ENCODE data around the gene MVD.
"Not testable (repeated sequence)": the region's sequence is repeated elsewhere in the genome, so short reads cannot be mapped to it uniquely, and the experiment has no call there.

Gene MVD

DNA sequence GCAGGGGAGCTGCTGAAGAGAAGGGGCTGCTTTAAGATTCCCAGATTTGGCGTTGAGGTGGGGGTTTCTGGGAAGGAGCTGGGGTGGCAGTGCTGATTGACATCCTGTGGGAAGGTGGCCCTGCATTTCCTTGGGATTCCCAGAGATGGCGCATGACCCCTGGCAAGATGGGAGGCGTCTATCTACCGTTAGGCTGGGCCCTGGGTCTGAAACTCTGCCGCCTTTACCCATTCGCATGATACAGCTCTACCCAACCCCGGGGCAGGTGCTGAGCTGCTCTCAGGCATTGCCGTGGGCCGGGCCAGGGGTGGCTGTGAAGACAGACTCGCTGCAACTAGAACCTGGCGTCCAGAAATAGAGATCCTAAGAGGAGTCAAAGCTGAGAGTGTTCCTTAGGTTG is 9.9 kb upstream of the MVD start:
- H3K9me3 ChIP-seq, result no peaks in the 10 kb centered on the region; the same call in 1 of the 2 replicates
- peaks cover 6% of the 10 kb centered on the region for H3K27me3 ChIP-seq
- no peak overlapping the region for H3K4me3 ChIP-seq (ENCODE audit: low read depth, low read length)
- TF ChIP-seq, protein P1, sequence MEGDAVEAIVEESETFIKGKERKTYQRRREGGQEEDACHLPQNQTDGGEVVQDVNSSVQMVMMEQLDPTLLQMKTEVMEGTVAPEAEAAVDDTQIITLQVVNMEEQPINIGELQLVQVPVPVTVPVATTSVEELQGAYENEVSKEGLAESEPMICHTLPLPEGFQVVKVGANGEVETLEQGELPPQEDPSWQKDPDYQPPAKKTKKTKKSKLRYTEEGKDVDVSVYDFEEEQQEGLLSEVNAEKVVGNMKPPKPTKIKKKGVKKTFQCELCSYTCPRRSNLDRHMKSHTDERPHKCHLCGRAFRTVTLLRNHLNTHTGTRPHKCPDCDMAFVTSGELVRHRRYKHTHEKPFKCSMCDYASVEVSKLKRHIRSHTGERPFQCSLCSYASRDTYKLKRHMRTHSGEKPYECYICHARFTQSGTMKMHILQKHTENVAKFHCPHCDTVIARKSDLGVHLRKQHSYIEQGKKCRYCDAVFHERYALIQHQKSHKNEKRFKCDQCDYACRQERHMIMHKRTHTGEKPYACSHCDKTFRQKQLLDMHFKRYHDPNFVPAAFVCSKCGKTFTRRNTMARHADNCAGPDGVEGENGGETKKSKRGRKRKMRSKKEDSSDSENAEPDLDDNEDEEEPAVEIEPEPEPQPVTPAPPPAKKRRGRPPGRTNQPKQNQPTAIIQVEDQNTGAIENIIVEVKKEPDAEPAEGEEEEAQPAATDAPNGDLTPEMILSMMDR (IDR thresholded peaks at IDR 0.05; ENCODE audit: low read depth, low read length), result peak; percentile 59
- peak; percentile 54 for DNase-seq
- H3K36me3 ChIP-seq, result no peaks in the 10 kb centered on the region
- H3K4me1 ChIP-seq, result no peaks in the 10 kb centered on the region; the same call in 1 of the 2 replicates

DNA sequence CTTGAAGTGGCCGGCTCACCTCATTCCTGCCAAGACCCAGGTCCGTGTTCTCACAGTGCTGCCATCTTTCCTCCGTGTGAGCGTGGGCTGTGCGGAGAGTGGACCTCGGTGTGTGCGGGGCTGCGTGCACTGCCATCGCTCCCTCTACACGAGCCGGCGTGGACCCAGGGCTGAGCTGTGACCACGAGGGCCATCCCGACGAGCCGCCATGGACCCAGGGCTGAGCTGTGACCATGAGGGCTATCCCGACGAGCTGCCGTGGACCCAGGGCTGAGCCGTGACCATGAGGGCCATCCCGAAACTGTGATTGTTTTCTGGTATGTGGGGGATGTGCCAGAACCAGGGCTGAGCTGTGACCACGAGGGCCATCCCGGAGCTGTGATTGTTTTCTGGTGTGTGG is 8.9 kb upstream of the MVD start:
- TF ChIP-seq, protein P1 (IDR thresholded peaks at IDR 0.05; ENCODE audit: low read depth, low read length), result no peak
- Histone ChIP-seq H3K4me3 (ENCODE audit: low read depth, low read length) (no peak overlapping the region), H3K36me3 (no peaks in the 10 kb centered on the region), H3K4me1 (no peaks in the 10 kb centered on the region), H3K27me3 (no peaks in the 10 kb centered on the region), H3K9me3 (no peaks in the 10 kb centered on the region)
- DNase-seq, result no peak

DNA sequence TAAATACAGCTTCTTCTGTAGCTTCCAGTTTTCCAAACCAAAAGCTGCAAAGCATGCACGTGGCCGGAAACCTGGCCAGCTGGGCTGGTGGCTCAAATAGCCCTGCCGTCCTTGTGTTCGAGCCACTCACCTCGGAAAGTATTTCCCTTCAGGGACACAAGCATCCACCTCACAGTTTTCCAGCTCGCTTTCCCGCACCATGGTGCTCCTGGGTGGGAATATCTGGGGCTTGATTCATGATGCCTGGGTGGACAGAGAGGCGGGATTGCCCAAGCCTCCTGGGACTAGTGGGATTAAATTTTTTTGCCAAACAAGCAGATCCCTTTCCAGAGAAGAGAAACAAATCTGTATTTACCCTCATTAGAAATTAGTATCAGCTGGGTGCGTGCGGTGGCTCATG is 7.1 kb upstream of the MVD start:
- Histone ChIP-seq H3K4me3 (ENCODE audit: low read depth, low read length) (no peak overlapping the region), H3K9me3 (no peaks in the 10 kb centered on the region), H3K36me3 (no peaks in the 10 kb centered on the region), H3K4me1 (no peaks in the 10 kb centered on the region), H3K27me3 (no peaks in the 10 kb centered on the region)
- TF ChIP-seq, protein P1 (IDR thresholded peaks at IDR 0.05; ENCODE audit: low read depth, low read length), result no peak
- DNase-seq, result no peak

DNA sequence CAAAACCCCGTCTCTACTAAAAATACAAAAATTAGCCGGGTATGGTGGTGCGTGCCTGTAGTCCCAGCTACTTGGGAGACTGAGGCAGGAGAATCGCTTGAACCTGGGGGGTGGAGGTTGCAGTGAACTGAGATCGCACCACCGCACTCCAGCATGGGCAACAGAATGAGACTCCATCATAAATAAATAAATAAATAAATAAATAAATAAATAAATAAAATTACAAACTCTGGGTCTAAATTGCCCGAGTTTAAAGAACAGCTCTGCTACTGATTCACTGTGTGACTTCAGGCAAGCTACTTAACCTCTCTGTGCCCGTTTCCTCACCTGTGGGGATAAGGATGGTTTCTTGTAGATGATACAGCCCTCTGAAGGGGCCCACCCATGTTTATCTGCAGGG is 6.6 kb upstream of the MVD start:
- not testable (repeated sequence) for H3K4me1 ChIP-seq; H3K9me3 ChIP-seq; H3K27me3 ChIP-seq; H3K36me3 ChIP-seq; DNase-seq; H3K4me3 ChIP-seq (ENCODE audit: low read depth, low read length)

DNA sequence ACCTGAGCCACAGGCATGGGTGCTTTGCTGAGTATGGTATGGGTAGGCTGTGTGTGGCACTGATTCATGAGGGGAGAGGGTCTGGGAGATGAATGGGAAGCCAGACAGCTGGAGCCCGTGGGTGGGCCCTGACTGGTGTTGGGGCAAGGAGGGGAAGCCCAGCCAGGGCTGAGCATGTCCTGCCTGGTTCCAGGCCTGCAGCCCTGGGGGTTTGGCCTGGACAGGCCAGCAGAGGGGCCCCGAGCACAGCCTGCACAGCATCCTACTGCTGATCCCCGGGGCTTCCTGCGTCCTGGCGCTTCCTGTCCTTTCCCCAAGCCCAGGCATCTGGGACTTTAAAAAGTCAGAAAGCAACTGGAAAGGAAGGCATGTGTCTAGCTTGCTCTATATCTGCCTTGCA is 4.6 kb upstream of the MVD start:
- Histone ChIP-seq H3K4me3 (ENCODE audit: low read depth, low read length) (no peak overlapping the region), H3K27me3 (no peaks in the 10 kb centered on the region), H3K36me3 (no peaks in the 10 kb centered on the region), H3K4me1 (no peaks in the 10 kb centered on the region; the same call in 1 of the 2 replicates), H3K9me3 (no peaks in the 10 kb centered on the region)
- no peak for DNase-seq
- TF ChIP-seq, protein P1 (IDR thresholded peaks at IDR 0.05; ENCODE audit: low read depth, low read length), result peak; percentile 29

DNA sequence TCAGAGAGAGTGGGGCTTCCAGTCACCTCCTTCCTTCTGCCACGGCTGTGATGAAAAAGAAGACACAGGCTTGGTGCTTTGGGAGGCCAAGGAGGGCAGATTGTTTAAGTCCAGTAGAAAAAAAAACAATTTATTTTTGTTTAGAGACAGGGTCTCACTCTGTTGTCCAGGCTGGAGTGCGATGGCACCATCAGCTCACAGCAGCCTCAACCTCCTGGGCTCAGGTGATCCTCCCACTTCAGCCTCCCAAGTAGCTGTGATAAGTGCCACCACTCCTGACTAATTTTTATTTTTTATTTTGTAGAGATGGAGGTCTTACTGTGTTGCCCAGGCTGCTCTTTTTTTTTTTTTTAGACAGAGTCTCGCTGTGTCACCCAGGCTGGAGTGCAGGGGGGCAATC is 2.7 kb upstream of the MVD start:
- DNase-seq, result no peak
- Histone ChIP-seq H3K4me3 (ENCODE audit: low read depth, low read length) (no peak overlapping the region), H3K9me3 (no peaks in the 10 kb centered on the region), H3K4me1 (no peaks in the 10 kb centered on the region; the same call in 1 of the 2 replicates), H3K36me3 (no peaks in the 10 kb centered on the region), H3K27me3 (no peaks in the 10 kb centered on the region)
- TF ChIP-seq, protein P1 (IDR thresholded peaks at IDR 0.05; ENCODE audit: low read depth, low read length), result no peak

DNA sequence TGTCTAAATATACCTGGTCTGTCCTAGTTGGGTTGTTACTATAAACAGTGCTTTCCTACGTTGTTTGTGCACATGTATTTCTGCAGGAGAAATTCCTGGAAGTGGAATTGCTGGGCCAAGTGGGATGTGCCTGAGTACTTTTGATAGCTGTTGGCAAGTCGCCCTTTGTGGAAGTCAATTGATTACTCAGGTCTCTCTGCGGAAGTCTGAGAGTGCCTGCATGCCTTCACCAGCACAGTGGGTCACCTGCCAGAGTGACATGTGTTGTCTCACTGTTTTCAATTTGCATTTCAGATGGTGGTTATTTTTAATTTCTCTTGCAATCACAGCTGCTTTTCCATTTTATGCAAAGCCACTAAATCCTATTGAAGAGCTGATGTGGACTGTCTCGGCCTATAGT is 2.3 kb upstream of the MVD start:
- Histone ChIP-seq H3K36me3 (no peaks in the 10 kb centered on the region), H3K4me3 (ENCODE audit: low read depth, low read length) (no peak overlapping the region), H3K4me1 (no peaks in the 10 kb centered on the region; the same call in 1 of the 2 replicates), H3K27me3 (no peaks in the 10 kb centered on the region), H3K9me3 (no peaks in the 10 kb centered on the region)
- DNase-seq, result no peak
- TF ChIP-seq, protein P1 (IDR thresholded peaks at IDR 0.05; ENCODE audit: low read depth, low read length), result no peak

All from BE2C (cell line).